ENCODE results near the gene HOXA3.
A peak's percentile ranks its signal among the peaks of the same experiment; 100 is the strongest.

HOXA3 gene

DNA sequence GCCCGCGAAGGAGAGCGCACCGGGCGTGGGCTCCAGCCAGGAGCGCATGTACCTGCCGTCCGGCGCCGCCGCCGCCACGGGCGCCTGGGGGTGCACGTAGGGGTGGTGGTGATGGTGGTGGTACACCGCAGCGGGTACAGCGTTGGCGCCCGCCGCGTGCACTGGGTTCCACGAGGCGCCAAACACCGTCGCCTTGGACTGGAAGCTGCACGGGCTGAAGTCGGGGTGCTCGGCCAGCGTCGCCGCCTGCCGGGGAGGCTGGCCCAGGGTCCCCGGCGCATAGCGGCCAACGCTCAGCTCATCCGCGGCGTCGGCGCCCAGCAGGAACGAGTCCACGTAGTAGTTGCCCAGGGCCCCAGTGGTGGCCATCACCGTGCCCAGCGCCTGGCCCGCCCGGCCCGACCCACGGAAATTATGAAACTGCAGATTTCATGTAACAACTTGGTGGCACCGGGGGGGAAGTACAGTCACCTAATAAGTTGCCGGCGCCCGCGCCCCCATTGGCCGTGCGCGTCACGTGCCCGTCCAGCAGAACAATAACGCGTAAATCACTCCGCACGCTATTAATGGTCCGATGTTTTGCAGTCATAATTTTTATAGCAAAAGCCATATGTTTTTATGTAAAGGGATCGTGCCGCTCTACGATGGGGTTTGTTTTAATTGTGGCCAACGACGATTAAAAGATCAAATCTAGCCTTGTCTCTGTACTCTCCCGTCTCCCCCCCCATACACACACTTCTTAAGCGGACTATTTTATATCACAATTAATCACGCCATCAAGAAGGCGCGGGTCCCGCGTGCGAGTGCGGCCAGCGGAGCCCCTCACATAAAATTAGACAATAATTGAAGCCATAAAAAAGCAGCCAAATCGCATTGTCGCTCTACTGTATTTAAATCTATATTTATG is 13.0 kb upstream of the HOXA3 start, which contains the start of gene HOXA9:
Gene HOXA9, minus strand, starts transcription at position 449 of the 907 bp plus-strand sequence. Its CDS starts 80 bp downstream, at position 369.
- peak; percentile 85 for DNase-seq

DNA sequence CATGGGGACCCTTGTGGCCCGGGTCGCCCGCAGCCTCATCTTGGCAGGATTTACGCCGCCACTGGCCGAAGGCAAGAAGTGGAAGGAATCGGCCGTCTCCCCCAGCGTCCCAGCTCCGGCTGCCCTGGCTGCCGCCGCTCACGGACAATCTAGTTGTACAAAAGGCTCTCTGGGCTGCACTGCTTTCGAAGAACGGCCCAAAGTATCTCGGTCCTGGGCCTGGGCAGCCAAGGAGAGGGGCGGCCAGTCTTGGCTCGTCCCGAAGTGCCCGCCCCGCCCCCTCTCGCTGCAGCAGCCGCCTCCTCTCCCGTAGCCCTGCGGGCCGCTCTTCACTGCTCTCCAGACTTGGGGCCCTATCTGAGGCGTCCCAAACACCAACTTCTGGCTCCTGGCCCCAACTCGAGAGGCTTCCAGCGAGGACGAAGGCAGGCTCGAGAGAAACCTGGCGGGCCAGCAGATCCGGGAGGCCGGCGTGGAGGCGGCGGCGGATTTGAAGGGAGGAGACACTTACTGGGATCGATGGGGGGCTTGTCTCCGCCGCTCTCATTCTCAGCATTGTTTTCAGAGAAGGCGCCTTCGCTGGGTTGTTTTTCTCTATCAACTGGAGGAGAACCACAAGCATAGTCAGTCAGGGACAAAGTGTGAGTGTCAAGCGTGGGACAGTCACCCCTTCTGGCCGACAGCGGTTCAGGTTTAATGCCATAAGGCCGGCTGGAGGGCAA is 12.1 kb upstream of the HOXA3 start:
- DNase-seq, result no peak

GRCh38 chr7:27164045-27164366 is 11.6 kb upstream of the HOXA3 start:
- DNase-seq, result no peak

DNA sequence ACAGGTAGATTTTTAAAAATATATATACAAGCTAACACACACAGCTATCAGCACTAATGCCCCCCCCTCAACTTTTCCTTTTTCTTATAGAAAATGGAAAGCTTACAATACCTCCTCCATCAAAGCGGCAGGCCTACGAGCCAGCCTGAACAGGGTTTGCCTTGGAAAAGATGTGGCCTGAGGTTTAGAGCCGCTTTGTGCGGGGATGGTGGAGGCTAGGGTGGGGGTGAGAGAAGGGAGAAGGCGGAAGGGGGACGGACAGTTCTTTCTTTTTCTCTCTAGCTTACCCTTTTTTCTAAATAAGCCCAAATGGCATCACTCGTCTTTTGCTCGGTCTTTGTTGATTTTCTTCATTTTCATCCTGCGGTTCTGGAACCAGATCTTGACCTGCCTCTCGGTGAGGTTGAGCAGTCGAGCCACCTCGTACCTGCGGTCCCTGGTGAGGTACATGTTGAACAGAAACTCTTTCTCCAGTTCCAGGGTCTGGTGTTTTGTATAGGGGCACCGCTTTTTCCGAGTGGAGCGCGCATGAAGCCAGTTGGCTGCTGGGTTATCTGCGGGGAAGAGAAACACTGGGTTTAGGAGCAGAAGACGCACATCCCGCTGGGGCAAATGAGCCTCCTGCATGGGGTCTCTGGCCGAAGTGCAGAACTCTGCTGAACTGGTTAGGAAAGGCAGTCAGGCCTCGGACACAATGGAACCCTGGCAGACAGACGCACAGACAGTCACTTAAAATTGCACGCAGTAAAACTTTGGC is 11.1 kb upstream of the HOXA3 start:
- no peak for DNase-seq

- no peak for DNase-seq
These were observed 10.3 kb upstream of the HOXA3 start for GRCh38 chr7:27162561-27163287.

DNA sequence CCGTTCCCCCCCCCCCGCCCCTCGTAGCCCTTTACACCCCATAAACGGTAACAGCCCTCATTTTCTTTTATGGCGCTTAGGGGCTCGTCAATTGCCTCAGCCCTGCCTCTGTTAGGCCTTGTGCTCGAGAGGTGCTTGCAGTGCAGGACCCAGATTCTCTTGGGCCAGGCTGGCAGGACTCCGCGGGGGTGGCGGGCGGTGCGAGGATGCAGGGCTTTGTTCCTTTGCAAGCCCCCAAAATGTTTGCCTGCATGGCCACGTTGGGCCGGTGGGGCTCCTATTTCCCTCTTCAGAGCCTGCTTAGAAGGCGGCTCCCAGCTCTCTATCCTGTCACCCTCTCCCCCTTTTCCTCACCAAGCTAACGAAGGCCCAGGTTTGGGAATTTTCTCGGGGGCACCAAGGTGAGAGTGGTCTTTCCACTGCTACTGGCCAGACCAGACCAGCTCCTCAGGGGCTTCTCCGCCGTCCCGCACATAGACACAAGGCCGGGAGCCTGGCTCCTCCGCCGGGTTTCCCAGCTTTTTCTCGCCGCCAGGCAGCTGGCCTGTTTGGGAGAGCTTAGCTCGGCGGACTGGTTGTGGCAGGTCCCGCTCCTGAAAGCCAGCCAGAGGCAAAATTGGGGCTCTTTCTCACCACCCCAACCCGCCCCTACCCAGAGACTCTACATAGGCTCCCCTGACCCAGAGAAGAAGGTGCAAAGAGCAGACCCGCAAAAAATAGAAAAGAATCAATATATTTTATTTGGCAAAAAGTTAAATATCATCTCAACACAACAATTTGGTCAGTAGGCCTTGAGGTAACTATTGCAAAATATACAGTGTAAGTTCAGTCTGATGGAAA is 9.6 kb upstream of the HOXA3 start:
- no peak for DNase-seq

DNA sequence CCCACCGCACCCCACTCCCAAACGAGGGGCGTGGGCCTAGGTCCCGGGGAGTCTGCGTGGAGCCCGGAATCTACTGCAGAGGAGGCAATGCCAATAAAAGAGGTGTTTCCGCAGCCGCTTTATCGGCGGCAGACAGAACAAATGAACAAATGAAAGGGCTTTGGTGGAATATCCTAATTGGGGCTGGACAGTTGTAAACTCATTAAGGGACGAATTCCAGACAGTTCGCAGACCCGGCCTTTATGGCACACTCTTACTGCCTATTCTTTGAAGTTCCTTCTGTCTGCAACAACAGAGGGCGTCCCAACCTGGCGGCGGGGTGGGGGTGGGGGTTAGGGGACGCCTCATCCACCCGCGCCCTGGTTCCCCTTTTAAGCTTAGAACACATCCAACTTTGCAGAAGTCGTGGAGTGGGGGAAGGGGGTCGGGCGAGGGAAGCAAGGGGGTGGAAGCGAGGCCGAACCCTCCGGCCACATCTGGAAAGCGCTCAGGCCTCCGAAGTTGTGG is 8.9 kb upstream of the HOXA3 start:
- peak; percentile 61 for DNase-seq

- peak; percentile 72 for DNase-seq
These were observed 8.3 kb upstream of the HOXA3 start for GRCh38 chr7:27160546-27161213.

DNA sequence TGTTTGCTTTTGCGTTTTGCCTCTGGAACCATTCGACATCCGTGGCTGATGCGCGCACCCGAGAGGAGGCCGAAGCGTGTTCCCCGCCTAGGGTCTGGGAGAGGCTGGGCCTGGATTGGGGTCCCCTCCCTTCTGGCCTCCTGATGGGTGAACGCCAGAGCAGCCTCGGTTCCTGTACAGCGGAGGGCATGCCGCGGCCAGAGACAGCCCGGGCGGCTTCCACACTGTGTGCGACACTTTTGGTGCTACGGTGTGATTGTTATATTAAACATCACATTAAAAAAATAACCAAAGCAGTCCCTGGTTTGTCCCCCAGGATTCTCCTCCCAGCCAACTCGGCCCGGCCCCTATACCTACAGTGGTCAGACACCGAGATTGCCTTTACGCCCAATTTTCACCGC is 7.8 kb upstream of the HOXA3 start:
- no peak for DNase-seq

- no peak for DNase-seq
These were observed 7.1 kb upstream of the HOXA3 start for GRCh38 chr7:27159266-27160144.

DNA sequence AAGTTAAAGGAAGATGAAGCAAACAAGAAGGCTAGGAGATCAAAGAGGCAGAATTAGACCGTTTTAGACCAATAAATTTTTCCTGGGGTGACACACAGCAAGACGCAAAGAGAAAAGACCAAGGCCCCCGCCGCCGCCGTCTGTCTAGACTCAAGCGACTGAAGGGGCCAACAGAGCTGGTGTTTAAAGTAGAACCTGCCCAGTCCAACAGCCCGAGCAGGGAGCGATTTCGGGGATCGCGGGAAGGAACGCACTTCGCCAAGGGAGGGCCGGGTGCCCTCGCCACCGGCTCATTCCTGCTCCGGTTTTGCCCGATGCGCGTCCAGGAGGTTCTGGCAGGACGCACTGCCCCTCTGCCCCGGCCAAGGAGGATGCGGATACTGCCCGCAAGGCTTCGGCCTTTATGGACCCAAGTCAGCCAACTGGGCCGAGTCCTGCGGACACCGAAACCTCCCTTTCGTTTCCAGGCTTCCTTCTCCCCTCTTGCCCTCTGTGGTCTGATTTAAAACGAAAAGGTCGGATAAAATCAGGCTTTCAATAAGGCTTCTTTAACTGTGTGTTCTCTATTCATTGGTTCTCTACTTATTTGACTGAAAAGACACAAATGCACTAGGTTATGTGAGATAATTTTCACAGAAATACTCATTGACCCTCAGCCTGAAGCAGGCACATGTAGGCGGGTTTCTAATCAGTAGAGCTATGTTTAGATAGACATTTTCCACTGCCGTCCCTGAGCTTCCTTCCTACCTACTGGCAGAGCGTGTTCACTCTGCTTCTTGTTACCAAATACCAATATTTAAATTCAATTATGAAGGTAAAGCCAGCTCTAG is 6.3 kb upstream of the HOXA3 start:
- no peak for DNase-seq

DNA sequence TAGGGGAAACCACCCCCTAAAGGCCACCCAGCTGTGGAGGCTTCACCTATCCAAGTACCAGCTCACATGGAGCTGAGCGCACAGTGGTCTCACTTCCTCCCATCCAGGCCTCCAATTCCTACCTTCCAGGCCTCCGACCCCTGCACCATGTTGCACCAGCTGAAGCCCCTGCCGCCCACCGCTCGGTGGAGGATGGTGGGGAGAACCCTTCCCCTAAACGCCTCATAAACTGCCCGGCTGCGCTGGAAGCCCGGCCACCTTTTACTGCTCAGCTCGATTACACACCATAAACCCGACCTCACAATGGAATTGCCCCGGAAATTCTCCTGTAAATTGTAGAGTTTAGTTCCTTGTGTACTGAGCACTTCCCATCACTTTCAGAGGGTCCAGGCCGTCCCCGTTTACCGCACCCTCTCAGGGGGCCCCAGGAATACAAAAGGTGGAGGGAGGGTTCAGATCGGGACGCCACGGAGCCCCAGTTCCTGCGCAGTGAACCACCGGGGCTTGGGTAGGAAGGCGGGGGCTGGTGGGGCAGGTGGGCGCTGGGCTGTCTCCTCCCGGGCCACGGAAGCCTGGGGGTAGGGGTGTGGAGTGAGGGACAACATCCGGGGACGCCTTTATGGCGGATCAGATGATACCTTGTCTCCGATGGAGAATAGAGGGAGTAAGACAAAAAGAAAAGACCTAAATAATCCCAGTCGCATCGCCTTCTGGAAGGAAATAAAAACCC is 5.5 kb upstream of the HOXA3 start:
- no peak for DNase-seq

DNA sequence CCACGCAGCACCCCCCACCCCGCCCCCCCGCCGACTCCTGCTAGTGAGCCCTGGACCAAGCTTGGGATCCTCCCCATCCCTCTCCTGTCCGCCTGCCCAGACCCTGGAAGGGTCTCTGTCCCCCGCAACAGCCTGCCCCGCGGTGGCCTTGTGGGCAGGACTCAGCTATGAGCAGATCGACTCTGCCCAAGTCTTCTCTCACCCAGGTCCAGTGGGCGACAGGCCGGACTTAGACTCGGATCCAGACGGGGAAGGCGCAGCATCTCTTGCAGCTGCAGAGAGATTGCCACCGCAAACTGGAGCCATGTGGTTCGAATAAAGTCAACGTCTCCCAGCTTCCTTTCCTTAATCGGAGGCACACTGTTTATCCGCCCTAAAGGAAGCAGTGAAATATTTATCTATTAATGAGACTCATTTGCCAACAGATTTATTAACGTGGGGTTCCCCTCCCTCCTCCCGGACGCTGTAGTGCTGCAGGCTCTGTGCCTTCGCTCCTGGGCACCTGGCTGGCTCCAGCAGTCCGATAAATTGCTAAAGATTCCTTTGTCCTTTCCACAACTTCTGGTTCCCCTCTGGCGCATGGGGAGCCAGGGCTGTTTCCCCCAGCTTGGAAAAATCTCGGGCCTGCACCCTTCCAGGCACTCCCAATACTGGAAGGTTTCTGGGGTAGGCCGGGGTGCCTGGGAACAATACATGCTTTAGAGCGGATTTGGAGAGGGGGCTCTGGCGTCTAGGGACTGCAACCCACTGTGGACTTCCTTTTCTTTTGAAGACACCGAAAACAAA is 4.7 kb upstream of the HOXA3 start:
- DNase-seq, result no peak

GRCh38 chr7:27156508-27156898 is 4.1 kb upstream of the HOXA3 start, which contains the start of gene HOXA7:
HOXA7 (minus strand) TSS chr7:27156675; CDS start chr7:27156545, 130 bp downstream.
- DNase-seq, result no peak

DNA sequence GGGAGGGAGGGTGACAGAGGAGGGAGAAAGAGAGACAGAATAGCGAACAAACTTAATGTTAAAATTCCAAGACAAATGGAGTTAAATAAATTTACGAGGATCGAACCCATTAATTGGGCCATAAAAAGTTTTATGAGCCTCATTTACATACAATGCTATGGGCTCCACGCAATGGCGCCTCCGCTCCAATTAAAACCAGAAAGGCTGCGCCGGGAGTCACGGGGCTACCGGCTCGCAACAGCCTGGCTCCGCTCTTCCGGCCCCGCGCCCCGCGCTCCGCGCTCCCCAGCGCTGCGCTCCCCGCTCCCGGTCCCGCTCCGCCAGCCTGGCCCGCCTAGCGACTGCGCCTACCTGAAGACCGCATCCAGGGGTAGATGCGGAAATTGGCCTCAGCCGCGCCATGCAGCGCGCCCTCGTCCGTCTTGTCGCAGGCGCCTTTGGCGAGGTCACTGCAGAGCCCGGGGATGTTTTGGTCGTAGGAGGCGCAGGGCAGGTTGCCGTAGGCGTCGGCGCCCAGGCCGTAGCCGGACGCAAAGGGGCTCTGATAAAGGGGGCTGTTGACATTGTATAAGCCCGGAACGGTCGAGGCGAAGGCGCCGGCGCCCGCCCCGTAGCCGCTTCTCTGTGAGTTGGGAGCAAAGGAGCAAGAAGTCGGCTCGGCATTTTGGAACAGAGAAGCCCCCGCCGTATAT is 3.6 kb upstream of the HOXA3 start:
- no peak for DNase-seq
